H1 (cell line): ENCODE results near the gene BRD9.

ENCODE experiments used
- ATF2 ChIP-seq: IDR thresholded peaks from 2 replicates; pipeline ENCODE4 v1.6.1; 2012; ENCODE audit warnings: low read length, inconsistent platforms
- CTCF ChIP-seq, 3 experiments: IDR thresholded peaks; 1 replicate in 2 of 3; 2 replicates in 1 of 3; pipeline versions ENCODE4 v1.5.1 to v1.6.1; 2011; ENCODE audit warnings: low read length in 3 of 3, mild to moderate bottlenecking in 3 of 3, inconsistent platforms in 2 of 3, low read depth in 1 of 3, moderate library complexity in 1 of 3; ENCODE audit not compliant: insufficient read depth in 1 of 3; ENCODE audit errors: control extremely low read depth in 1 of 3
- EP300 ChIP-seq, 2 experiments: IDR thresholded peaks; 1 replicate in 1 of 2; 2 replicates in 1 of 2; pipeline ENCODE4 v1.6.1; 2011 to 2012; ENCODE audit warnings: low read depth in 2 of 2, low read length in 2 of 2, mild to moderate bottlenecking in 2 of 2, borderline replicate concordance in 1 of 2, inconsistent platforms in 1 of 2, moderate library complexity in 1 of 2
- EZH2 ChIP-seq: fragments of 200-600 bp; sonication (generic); IDR thresholded peaks from 2 replicates; pipeline ENCODE4 v1.7.1; 2012; ENCODE audit warnings: low read depth, mild to moderate bottlenecking, moderate library complexity, low read length, inconsistent platforms; ENCODE audit not compliant: severe bottlenecking
- KDM1A ChIP-seq: fragments of 200-600, 300-600 bp; sonication (generic); IDR thresholded peaks from 2 replicates; pipeline ENCODE4 v1.7.1; 2016; ENCODE audit warnings: mild to moderate bottlenecking, low read length, borderline replicate concordance
- MAX ChIP-seq: IDR thresholded peaks from 2 replicates; pipeline ENCODE4 v1.6.1; 2012; ENCODE audit warnings: inconsistent platforms
- POLR2A ChIP-seq, 2 experiments: IDR thresholded peaks; 1 replicate in 1 of 2; 2 replicates in 1 of 2; pipeline ENCODE4 v1.6.1; 2011; ENCODE audit warnings: low read depth in 2 of 2, low read length in 2 of 2, mild to moderate bottlenecking in 2 of 2; ENCODE audit errors: control extremely low read depth in 1 of 2
- SUZ12 ChIP-seq: fragments of 200-600 bp; sonication (generic); IDR thresholded peaks from 2 replicates; pipeline ENCODE4 v1.6.1; 2012; ENCODE audit warnings: mild to moderate bottlenecking, inconsistent platforms, low read length, moderate library complexity, mixed read lengths
- TBP ChIP-seq: IDR thresholded peaks from 2 replicates; pipeline ENCODE4 v1.6.1; 2011; ENCODE audit warnings: low read depth, low read length, improper control_type of control experiment
- USF2 ChIP-seq: IDR thresholded peaks from 2 replicates; pipeline ENCODE4 v1.6.1; 2011; ENCODE audit warnings: low read length, improper control_type of control experiment
- ZNF274 ChIP-seq: IDR thresholded peaks from 2 replicates; pipeline ENCODE4 v1.7.0; 2012; ENCODE audit warnings: low read length, borderline replicate concordance; ENCODE audit errors: extremely low read depth

GRCh38 chr5:920321-920720 is 27.7 kb upstream of the BRD9 start:
- TF ChIP-seq ATF2 (no peak), EZH2 (no peak), CTCF (IDR thresholded peaks at IDR 0.05; ENCODE audit: control extremely low read depth in 1 of 3, insufficient read depth in 1 of 3, low read depth in 1 of 3, low read length in 3 of 3) (no peak), TBP (no peak), EP300 (IDR thresholded peaks at IDR 0.05; ENCODE audit: borderline replicate concordance in 1 of 2, low read depth in 2 of 2, low read length in 2 of 2) (no peak), KDM1A (no peak), ZNF274 (no peak), POLR2A (IDR thresholded peaks at IDR 0.05; ENCODE audit: control extremely low read depth in 1 of 2, low read depth in 2 of 2, low read length in 2 of 2) (no peak), USF2 (no peak), SUZ12 (no peak), MAX (no peak)
